ENCODE data around the gene DCLRE1B. TPM values are rescaled to one million over a fixed set of nuclear protein-coding genes. Genes with fewer than 3 reads are reported as not detected.

Gene DCLRE1B
- total and polyA plus RNA-seq, 12 donors, result 1.1 to 6.1 (median 3.8) TPM

DNA sequence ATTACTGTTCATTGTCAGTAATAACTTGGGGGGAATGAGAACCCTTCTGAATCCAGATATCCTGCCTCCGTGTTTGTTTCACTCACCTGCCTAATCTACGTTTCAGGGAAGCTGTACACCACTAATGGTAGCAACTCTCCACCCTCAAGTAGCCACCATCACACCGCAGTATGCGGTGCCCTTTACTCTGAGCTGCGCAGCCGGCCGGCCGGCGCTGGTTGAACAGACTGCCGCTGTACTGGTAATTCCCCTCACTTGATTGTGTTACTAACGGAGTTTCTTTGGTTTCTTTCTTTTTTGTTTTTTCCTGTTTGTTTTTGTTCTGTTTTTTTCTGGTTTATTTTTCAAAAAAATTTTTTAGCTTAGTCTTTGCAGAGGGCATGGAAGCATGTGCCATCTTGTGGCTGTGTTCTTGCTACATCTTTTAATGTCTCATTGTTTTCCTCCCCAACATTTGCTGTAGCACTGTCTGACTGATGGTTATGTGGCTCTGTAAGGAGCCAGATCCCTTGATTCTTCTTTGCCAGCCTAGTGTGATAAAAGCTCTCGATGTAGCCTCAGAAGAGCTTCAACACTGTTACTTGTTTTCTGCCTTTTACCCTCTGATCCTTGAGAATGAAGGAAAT lies 58.3 kb downstream of the DCLRE1B start:
- TF ChIP-seq, protein P1, sequence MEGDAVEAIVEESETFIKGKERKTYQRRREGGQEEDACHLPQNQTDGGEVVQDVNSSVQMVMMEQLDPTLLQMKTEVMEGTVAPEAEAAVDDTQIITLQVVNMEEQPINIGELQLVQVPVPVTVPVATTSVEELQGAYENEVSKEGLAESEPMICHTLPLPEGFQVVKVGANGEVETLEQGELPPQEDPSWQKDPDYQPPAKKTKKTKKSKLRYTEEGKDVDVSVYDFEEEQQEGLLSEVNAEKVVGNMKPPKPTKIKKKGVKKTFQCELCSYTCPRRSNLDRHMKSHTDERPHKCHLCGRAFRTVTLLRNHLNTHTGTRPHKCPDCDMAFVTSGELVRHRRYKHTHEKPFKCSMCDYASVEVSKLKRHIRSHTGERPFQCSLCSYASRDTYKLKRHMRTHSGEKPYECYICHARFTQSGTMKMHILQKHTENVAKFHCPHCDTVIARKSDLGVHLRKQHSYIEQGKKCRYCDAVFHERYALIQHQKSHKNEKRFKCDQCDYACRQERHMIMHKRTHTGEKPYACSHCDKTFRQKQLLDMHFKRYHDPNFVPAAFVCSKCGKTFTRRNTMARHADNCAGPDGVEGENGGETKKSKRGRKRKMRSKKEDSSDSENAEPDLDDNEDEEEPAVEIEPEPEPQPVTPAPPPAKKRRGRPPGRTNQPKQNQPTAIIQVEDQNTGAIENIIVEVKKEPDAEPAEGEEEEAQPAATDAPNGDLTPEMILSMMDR (IDR thresholded peaks at IDR 0.05), result peak in 3 of 6 experiments; percentile 9 to 33 (median 20)
- TF ChIP-seq POLR2A (IDR thresholded peaks at IDR 0.05), result no peak
- no peaks in the 10 kb centered on the region for H3K9me3 ChIP-seq (replicated peaks in 1 of 3)
- peaks cover 0 to 6% of the 10 kb centered on the region in 2 donors for H3K4me1 ChIP-seq (replicated peaks in 1 of 2)
- intact Hi-C loops (cut with DNase I), result no loop called here
- H3K4me3 ChIP-seq, result no peak overlapping the region
- peaks cover 0 to 43% of the 10 kb centered on the region in 2 donors for H3K36me3 ChIP-seq (replicated peaks in 1 of 2)
- no peak overlapping the region for H3K27ac ChIP-seq
- WGBS, 4 donors, result 92 to 94% (median 93%) methylated on average over 12 of the region's 12 CpGs
- DNase-seq, result no peak
- H3K27me3 ChIP-seq, result no peaks in the 10 kb centered on the region

Other genes starting within 250 kb of the DCLRE1B start
- 10 to 100 TPM; 16.8 to 37.9 (median 21.8) TPM for gene PHTF1, start 145.8 kb upstream of the DCLRE1B start, total RNA-seq
- 10 to 100 TPM in 2 of 3 donors, 1 to 10 TPM in 1; 9.7 to 18.7 (median 12.4) TPM for gene PHTF1, start 145.8 kb upstream of the DCLRE1B start, polyA plus RNA-seq
- 10 to 100 TPM; 12.1 to 33.0 (median 16.4) TPM for gene RSBN1, start 92.8 kb upstream of the DCLRE1B start, total RNA-seq
- gene RSBN1, start 92.8 kb upstream of the DCLRE1B start, polyA plus RNA-seq, result 10 to 100 TPM in 1 of 3 donors, 1 to 10 TPM in 2; 3.9 to 10.5 (median 6.0) TPM
- 1 to 10 TPM in 8 of 9 donors, under 1 TPM in 1; 0.28 to 6.2 (median 3.0) TPM for gene PTPN22, start 33.6 kb upstream of the DCLRE1B start, total RNA-seq
- gene PTPN22, start 33.6 kb upstream of the DCLRE1B start, polyA plus RNA-seq, result 1 to 10 TPM; 1.3 to 1.6 (median 1.5) TPM
- 1 to 10 TPM in 2 of 9 donors, under 1 TPM in 5, not detected in 2; 0.07 to 1.3 (median 0.23) TPM for gene BCL2L15, start 17.7 kb upstream of the DCLRE1B start, total RNA-seq
- gene BCL2L15, start 17.7 kb upstream of the DCLRE1B start, polyA plus RNA-seq, result under 1 TPM; 0.26 to 0.48 (median 0.34) TPM
- 10 to 100 TPM in 8 of 9 donors, 1 to 10 TPM in 1; 9.8 to 24.7 (median 14.2) TPM for gene AP4B1, start 527 bp upstream of the DCLRE1B start, total RNA-seq
- gene AP4B1, start 527 bp upstream of the DCLRE1B start, polyA plus RNA-seq, result 10 to 100 TPM; 15.7 to 18.0 (median 16.0) TPM
- 100 to 1,000 TPM in 1 of 9 donors, 10 to 100 TPM in 8; 26.0 to 102 (median 67.2) TPM for gene HIPK1, start 24.0 kb downstream of the DCLRE1B start, total RNA-seq
- gene HIPK1, start 24.0 kb downstream of the DCLRE1B start, polyA plus RNA-seq, result 10 to 100 TPM; 13.0 to 37.2 (median 13.1) TPM
- gene OLFML3, start 74.1 kb downstream of the DCLRE1B start, total RNA-seq, result 10 to 100 TPM; 13.6 to 99.6 (median 35.3) TPM
- gene OLFML3, start 74.1 kb downstream of the DCLRE1B start, polyA plus RNA-seq, result 10 to 100 TPM; 20.7 to 33.4 (median 31.7) TPM
- under 1 TPM in 6 of 9 donors, not detected in 3; 0.06 to 0.98 (median 0.43) TPM for gene SYT6, start 248.5 kb downstream of the DCLRE1B start, total RNA-seq
- 1 to 10 TPM in 1 of 3 donors, under 1 TPM in 2; 0.13 to 1.1 (median 0.33) TPM for gene SYT6, start 248.5 kb downstream of the DCLRE1B start, polyA plus RNA-seq